Upper lobe of left lung (tissue), 4 donors: ENCODE measurements around the gene RCE1.

Source experiments
- CTCF ChIP-seq, 6 experiments: fragments of 450-650 bp in 4 of 6; fragments of 200-600 bp in 2 of 6; sonication (generic) in 2 of 6; IDR thresholded peaks; one replicate each; pipeline ENCODE4 v1.5.1; 2016 to 2019; ENCODE audit warnings: antibody characterized with exemption in 6 of 6
- POLR2AphosphoS5 ChIP-seq, 2 donors: sonication (generic); formaldehyde crosslinking; IDR thresholded peaks; one replicate each; pipeline ENCODE4 v1.5.1; 2017; ENCODE audit warnings: antibody characterized with exemption in 2 of 2

- no peak for TF ChIP-seq POLR2AphosphoS5 (IDR thresholded peaks at IDR 0.05)
- no peak for TF ChIP-seq CTCF (IDR thresholded peaks at IDR 0.05)
Measured at GRCh38 chr11:66834943-66835342, 8.3 kb upstream of the RCE1 start.
